H9 (cell line): ENCODE results near the gene FAM89B. TPM values are rescaled to one million over a fixed set of nuclear protein-coding genes. Genes with fewer than 3 reads are reported as not detected.
A peak's percentile ranks its signal among the peaks of the same experiment; 100 is the strongest.

Source experiments
- DNase-seq: peaks from one replicate; pipeline ENCODE4 v3.0.0-alpha.2; 2017
- H2AFZ ChIP-seq: one replicate; pipeline ENCODE4 v1.6.1; 2013; ENCODE audit warnings: mild to moderate bottlenecking, low read length, control low read depth, moderate library complexity
- H2AK5ac ChIP-seq: 2 replicates; pipeline ENCODE4 v1.6.1; 2013; ENCODE audit warnings: low read length, control low read depth, mixed read lengths; ENCODE audit not compliant: insufficient read length
- H2BK120ac ChIP-seq: one replicate; pipeline ENCODE4 v1.6.1; 2013; ENCODE audit warnings: low read depth, mild to moderate bottlenecking, low read length, control low read depth, inconsistent platforms; ENCODE audit not compliant: poor library complexity, severe bottlenecking
- H2BK12ac ChIP-seq: 2 replicates; pipeline ENCODE4 v1.6.1; 2013; ENCODE audit warnings: low read length, control low read depth, mixed read lengths, low read depth; ENCODE audit not compliant: insufficient read length
- H2BK15ac ChIP-seq: 2 replicates; pipeline ENCODE4 v1.6.1; 2013; ENCODE audit warnings: low read depth, low read length, control low read depth
- H2BK20ac ChIP-seq: one replicate; pipeline ENCODE4 v1.6.1; 2013; ENCODE audit warnings: low read depth, mild to moderate bottlenecking, low read length, control low read depth, inconsistent platforms; ENCODE audit not compliant: poor library complexity, severe bottlenecking
- H2BK5ac ChIP-seq: 2 replicates; pipeline ENCODE4 v1.6.1; 2013; ENCODE audit warnings: low read length, control low read depth, mixed read lengths; ENCODE audit not compliant: insufficient read length
- H3K14ac ChIP-seq: 2 replicates; pipeline ENCODE4 v1.6.1; 2013; ENCODE audit warnings: low read length, control low read depth; ENCODE audit not compliant: insufficient read depth
- H3K18ac ChIP-seq: 2 replicates; pipeline ENCODE4 v1.6.1; 2013; ENCODE audit warnings: low read depth, mild to moderate bottlenecking, mixed read lengths, low read length, control low read depth; ENCODE audit not compliant: insufficient read length
- H3K23ac ChIP-seq: 2 replicates; pipeline ENCODE4 v1.6.1; 2013; ENCODE audit warnings: low read length, control low read depth, mixed read lengths, low read depth; ENCODE audit not compliant: insufficient read length
- H3K23me2 ChIP-seq: 2 replicates; pipeline ENCODE4 v1.6.1; 2013; ENCODE audit warnings: low read depth, mild to moderate bottlenecking, mixed read lengths, low read length, control low read depth; ENCODE audit not compliant: insufficient read length, poor library complexity, severe bottlenecking
- H3K27ac ChIP-seq: 2 replicates; pipeline ENCODE4 v1.5.1; 2013; ENCODE audit warnings: low read length, control low read depth, mixed read lengths, low read depth; ENCODE audit not compliant: insufficient read length
- H3K27me3 ChIP-seq: 2 replicates; pipeline ENCODE4 v1.6.1; 2013; ENCODE audit warnings: low read length, control low read depth, inconsistent platforms; ENCODE audit not compliant: insufficient read depth
- H3K4ac ChIP-seq: 2 replicates; pipeline ENCODE4 v1.6.1; 2013; ENCODE audit warnings: low read depth, mild to moderate bottlenecking, control low read depth, inconsistent platforms, low read length, moderate library complexity
- H3K4me1 ChIP-seq: 2 replicates; pipeline ENCODE4 v1.6.1; 2013; ENCODE audit warnings: low read length, control low read depth, inconsistent platforms; ENCODE audit not compliant: insufficient read depth
- H3K4me2 ChIP-seq: 2 replicates; pipeline ENCODE4 v1.6.1; 2013; ENCODE audit warnings: low read length, control low read depth, mixed read lengths; ENCODE audit not compliant: insufficient read length, insufficient read depth
- H3K56ac ChIP-seq: 2 replicates; pipeline ENCODE4 v1.6.1; 2013; ENCODE audit warnings: low read depth, mild to moderate bottlenecking, mixed read lengths, low read length, control low read depth; ENCODE audit not compliant: insufficient read length
- H3K79me1 ChIP-seq: 2 replicates; pipeline ENCODE4 v1.6.1; 2013; ENCODE audit warnings: low read depth, mild to moderate bottlenecking, moderate library complexity, low read length, control low read depth, inconsistent platforms; ENCODE audit not compliant: insufficient read depth, poor library complexity, severe bottlenecking
- H3K79me2 ChIP-seq: 2 replicates; pipeline ENCODE4 v1.6.1; 2013; ENCODE audit warnings: low read length, control low read depth, inconsistent platforms; ENCODE audit not compliant: insufficient read depth
- H3K9ac ChIP-seq: 2 replicates; pipeline ENCODE4 v1.6.1; 2013; ENCODE audit warnings: low read length, control low read depth, mixed read lengths; ENCODE audit not compliant: insufficient read length; ENCODE audit errors: extremely low read depth
- H3K9me3 ChIP-seq: one replicate; pipeline ENCODE4 v1.6.1; 2013; ENCODE audit warnings: low read depth, low read length, inconsistent platforms; ENCODE audit not compliant: control insufficient read depth
- H3T11ph ChIP-seq: one replicate; pipeline ENCODE4 v1.6.1; 2013; ENCODE audit warnings: mild to moderate bottlenecking, low read length, control low read depth, inconsistent platforms
- H4K20me1 ChIP-seq: one replicate; pipeline ENCODE4 v1.6.1; 2013; ENCODE audit not compliant: control insufficient read depth, insufficient read length, insufficient read depth
- H4K5ac ChIP-seq: 2 replicates; pipeline ENCODE4 v1.6.1; 2013; ENCODE audit warnings: low read depth, mild to moderate bottlenecking, mixed read lengths, low read length, control low read depth; ENCODE audit not compliant: insufficient read length
- H4K8ac ChIP-seq: replicated peaks from 2 replicates; pipeline ENCODE4 v1.6.1; 2013; ENCODE audit warnings: low read length, control low read depth, mixed read lengths, low read depth; ENCODE audit not compliant: insufficient read length
- H4K91ac ChIP-seq: 2 replicates; pipeline ENCODE4 v1.6.1; 2013; ENCODE audit warnings: low read depth, mild to moderate bottlenecking, moderate library complexity, mixed read lengths, low read length, control low read depth; ENCODE audit not compliant: insufficient read length
- H3K27ac Mint-ChIP-seq, 3 experiments: 2 replicates in 2 of 3; 3 replicates in 1 of 3; pipeline ENCODE4 v1.8.0; 2020 to 2021; ENCODE audit warnings: mixed read lengths in 3 of 3, mild to moderate bottlenecking in 1 of 3, moderate library complexity in 1 of 3
- H3K27me3 Mint-ChIP-seq: 2 replicates; pipeline ENCODE4 v1.8.0; 2021; ENCODE audit warnings: low read depth, mild to moderate bottlenecking, moderate library complexity, mixed read lengths
- H3K36me3 Mint-ChIP-seq, 3 experiments: 2 replicates in 2 of 3; 3 replicates in 1 of 3; pipeline ENCODE4 v1.8.0; 2020 to 2021; ENCODE audit warnings: low read depth in 3 of 3, mixed read lengths in 3 of 3; ENCODE audit not compliant: insufficient read depth in 1 of 3
- H3K4me1 Mint-ChIP-seq, 2 experiments: 2 replicates each; pipeline ENCODE4 v1.8.0; 2020; ENCODE audit warnings: mixed read lengths in 2 of 2
- H3K4me3 Mint-ChIP-seq, 2 experiments: 2 replicates in 1 of 2; 3 replicates in 1 of 2; pipeline ENCODE4 v1.8.0; 2020 to 2021; ENCODE audit warnings: mild to moderate bottlenecking in 2 of 2, mixed read lengths in 2 of 2, moderate library complexity in 1 of 2
- H3K9me3 Mint-ChIP-seq, 2 experiments: 2 replicates in 1 of 2; 3 replicates in 1 of 2; pipeline ENCODE4 v1.8.0; 2020; ENCODE audit warnings: mild to moderate bottlenecking in 2 of 2, mixed read lengths in 2 of 2, moderate library complexity in 1 of 2
- WGBS: extraction: QIAGEN DNeasy Blood & Tissue Kit; methylation state at CpG from one replicate; pipeline ENCODE4 v1.1.7; 2013; ENCODE audit warnings: missing lambda C conversion rate, low lambda C conversion rate, mixed read lengths; ENCODE audit not compliant: insufficient read length; ENCODE audit errors: extremely low coverage; 5-methylcytosine and 5-hydroxymethylcytosine counted together
- total RNA-seq: library from RNA; stranded (reverse); gene quantifications from 2 replicates; pipeline ENCODE4 v1.2.1, GENCODE V29; 2021
- TF ChIP-seq, protein P1 (sequence below): fragments of 200-600 bp; sonication (generic); conservative IDR thresholded peaks from 3 replicates; pipeline ENCODE4 v1.8.0; 2021; ENCODE audit warnings: antibody characterized with exemption, mild to moderate bottlenecking

The FAM89B gene
- total RNA-seq, 1 experiment from 2014 or later, result 21.7 TPM

DNA sequence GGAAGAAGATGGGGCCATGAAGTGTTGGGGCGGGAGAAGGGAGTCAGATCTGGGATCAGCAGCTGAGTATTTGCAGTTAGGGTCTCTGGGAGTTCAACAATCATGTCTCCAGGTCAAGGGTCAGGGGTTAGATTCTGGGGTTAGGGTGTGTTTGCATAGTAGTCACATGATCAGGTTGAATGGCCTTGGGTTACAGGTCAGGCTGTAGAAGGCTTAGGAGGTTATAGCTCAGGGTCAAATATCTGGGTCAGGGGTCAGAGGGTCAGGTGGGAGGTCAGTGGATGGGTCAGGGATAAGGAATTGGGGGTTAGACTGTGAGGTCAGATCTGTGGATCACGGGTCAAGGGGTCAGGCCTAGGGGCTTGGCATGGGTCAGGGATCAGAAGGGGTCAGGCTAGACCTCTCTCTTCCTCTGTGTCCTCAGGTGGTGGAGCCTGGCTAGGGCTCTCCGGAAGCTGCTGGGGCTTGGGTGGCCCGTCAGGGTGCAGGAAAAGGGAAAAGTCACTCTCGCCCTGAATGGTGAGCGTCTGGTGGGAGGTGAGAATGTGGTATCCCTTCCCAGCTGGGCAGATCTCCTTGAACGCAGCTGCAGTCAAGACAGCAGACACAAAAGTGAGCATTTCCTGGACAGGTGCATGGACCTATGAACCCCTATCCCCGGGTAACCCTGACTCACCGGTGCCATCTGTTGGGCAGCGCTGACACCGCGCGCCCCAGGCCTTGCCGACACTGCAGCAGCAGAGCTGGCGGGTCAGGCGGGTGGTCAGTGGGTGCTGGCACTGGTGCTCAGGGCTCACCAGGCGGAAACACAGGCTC lies 20.6 kb upstream of the FAM89B start:
- H3K27ac ChIP-seq, result no peak overlapping the region
- no peak overlapping the region for H2BK15ac ChIP-seq
- no CpG with 5 or more reads among the region's 17 CpGs for WGBS
- no peak overlapping the region for H2BK120ac ChIP-seq
- H2BK12ac ChIP-seq, result no peak overlapping the region
- no peaks in the 10 kb centered on the region for H3K79me1 ChIP-seq
- H2AK5ac ChIP-seq, result no peak overlapping the region
- no peaks in the 10 kb centered on the region for H3K79me2 ChIP-seq
- H3K4me1 ChIP-seq, result peaks cover 6% of the 10 kb centered on the region; the same call in 1 of the 2 replicates
- no peak overlapping the region for H4K5ac ChIP-seq
- H2BK20ac ChIP-seq, result no peak overlapping the region
- no peak overlapping the region for H3K9ac ChIP-seq
- no peak overlapping the region for H3K4ac ChIP-seq
- Mint-ChIP-seq H3K27ac (no peak overlapping the region; a peak in 2 of 7 replicates), H3K4me1 (peaks cover 37 to 59% of the 10 kb centered on the region in 2 experiments), H3K4me3 (peak overlapping the region in 1 of 2 experiments; percentile 56; a peak in 3 of 5 replicates), H3K36me3 (no peaks in the 10 kb centered on the region), H3K27me3 (peaks cover 76% of the 10 kb centered on the region), H3K9me3 (no peaks in the 10 kb centered on the region; a peak in 1 of 5 replicates)
- TF ChIP-seq, protein P1, sequence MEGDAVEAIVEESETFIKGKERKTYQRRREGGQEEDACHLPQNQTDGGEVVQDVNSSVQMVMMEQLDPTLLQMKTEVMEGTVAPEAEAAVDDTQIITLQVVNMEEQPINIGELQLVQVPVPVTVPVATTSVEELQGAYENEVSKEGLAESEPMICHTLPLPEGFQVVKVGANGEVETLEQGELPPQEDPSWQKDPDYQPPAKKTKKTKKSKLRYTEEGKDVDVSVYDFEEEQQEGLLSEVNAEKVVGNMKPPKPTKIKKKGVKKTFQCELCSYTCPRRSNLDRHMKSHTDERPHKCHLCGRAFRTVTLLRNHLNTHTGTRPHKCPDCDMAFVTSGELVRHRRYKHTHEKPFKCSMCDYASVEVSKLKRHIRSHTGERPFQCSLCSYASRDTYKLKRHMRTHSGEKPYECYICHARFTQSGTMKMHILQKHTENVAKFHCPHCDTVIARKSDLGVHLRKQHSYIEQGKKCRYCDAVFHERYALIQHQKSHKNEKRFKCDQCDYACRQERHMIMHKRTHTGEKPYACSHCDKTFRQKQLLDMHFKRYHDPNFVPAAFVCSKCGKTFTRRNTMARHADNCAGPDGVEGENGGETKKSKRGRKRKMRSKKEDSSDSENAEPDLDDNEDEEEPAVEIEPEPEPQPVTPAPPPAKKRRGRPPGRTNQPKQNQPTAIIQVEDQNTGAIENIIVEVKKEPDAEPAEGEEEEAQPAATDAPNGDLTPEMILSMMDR, result peak; percentile 74
- H3T11ph ChIP-seq, result no peak overlapping the region
- H3K27me3 ChIP-seq, result no peaks in the 10 kb centered on the region; the same call in 1 of the 2 replicates
- H3K9me3 ChIP-seq, result no peaks in the 10 kb centered on the region
- peak; percentile 83 for DNase-seq
- H2BK5ac ChIP-seq, result no peak overlapping the region
- H3K56ac ChIP-seq, result no peak overlapping the region
- H3K14ac ChIP-seq, result no peak overlapping the region
- no peak overlapping the region for H3K23ac ChIP-seq
- no peak overlapping the region for H3K4me2 ChIP-seq
- H3K23me2 ChIP-seq, result no peaks in the 10 kb centered on the region
- H4K91ac ChIP-seq, result no peak overlapping the region
- H3K18ac ChIP-seq, result no peak overlapping the region
- no peak overlapping the region for H4K8ac ChIP-seq
- H2AFZ ChIP-seq, result no peak overlapping the region
- no peaks in the 10 kb centered on the region for H4K20me1 ChIP-seq
